CD4-positive, alpha-beta T cell treated with Interleukin-4 for 1 hour (primary cell): Measurements from ENCODE around the gene ARL5A.

Source experiments
- DNase-seq, 2 donors: peaks; one replicate each; pipeline ENCODE4 v3.0.0-alpha.2; 2020 to 2022

ARL5A gene

DNA sequence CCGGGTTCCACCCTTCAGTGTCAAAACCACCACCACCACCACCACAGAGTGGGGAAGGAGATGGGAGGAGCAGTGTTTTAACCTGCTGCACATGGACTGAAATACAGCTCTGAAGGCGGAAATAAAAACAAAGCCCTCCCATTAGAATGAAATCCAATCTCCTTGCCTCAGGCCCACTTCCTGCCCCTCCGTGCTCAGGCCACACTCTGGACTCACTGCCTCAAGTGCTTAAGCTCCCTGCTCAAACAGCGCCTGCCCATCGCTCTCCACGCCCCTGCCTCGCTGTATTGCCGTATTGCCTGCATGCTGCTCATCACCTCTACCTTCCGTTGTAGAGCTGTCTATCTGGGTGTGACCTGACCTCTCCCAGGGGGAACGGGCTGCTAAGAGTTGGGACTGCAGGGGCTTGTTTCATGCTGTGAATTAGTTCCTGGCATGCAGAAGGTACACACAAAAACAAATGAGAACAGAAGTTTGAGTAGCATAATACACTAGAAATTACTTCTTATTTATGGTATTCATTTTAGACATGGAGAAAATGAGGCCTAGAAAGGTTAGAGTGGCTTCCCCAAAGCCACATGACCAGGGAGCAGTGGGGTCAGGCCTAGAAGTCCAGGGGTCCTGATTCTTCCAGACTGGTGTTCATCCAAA lies 62.3 kb downstream of the ARL5A start:
- DNase-seq = peak in 1 of 2 donors; percentile 20

DNA sequence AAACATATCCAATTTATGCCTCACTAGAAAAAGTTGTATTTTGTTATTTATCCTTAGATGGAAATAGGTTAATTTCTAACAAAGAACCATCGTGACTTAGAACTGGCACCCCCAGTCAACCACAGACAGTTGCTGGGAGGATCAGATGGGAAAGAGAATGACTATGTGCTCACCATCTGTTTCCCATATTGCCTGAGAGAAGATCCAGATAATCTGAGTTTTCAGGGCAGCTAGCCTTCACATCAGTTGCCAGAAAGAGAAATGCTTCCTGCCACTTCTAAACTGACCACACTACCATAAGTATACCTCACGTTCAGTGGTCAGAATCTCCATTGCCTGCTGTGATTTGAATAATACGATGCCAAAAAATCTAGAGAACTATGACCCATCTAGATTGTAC lies 65.5 kb downstream of the ARL5A start:
- no peak for DNase-seq

GRCh38 chr2:151761687-151762086 lies 66.5 kb downstream of the ARL5A start:
- DNase-seq = no peak

DNA sequence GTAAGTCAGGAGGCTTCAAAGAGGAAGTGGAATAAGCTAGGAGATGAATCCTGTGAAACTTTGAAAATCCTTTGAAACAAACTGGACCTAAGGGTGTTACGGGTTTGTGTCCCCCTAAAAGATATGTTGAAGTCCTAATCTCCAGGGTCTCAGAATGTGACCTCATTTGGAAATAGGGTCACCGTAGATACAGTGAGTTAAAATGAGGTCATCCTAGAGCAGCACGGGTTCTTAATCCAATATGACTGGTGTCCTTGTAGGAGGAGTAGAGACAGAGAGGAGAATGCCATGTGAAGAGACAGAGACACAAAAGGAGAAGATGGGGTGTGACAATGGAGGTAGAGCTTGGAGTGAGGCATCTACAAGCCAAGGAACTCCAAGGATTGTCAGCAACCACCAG lies 67.0 kb downstream of the ARL5A start:
- DNase-seq = no peak

- DNase-seq = no peak
Observed at GRCh38 chr2:151760139-151760650, 68.0 kb downstream of the ARL5A start.

GRCh38 chr2:151758744-151759143 lies 69.5 kb downstream of the ARL5A start:
- no peak for DNase-seq

DNA sequence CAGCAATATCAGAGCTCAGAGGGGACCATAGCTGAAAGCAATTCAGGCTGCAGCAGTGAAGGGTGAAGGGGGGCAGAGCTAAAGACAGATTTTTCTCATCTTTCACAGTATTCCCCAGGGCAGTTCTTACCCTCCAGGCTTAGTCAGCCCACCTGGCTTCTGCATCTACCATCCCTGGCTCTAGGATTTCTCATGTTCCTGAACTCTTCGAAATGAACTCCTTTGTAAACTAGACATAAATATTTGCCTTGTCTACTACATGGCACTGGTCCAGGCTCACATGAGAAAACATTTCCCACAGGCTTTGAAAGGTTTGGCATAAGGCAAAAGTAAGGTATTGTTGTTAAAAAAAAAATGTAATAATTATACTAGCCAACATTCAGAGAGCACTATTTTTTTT lies 70.4 kb downstream of the ARL5A start:
- no peak for DNase-seq

DNA sequence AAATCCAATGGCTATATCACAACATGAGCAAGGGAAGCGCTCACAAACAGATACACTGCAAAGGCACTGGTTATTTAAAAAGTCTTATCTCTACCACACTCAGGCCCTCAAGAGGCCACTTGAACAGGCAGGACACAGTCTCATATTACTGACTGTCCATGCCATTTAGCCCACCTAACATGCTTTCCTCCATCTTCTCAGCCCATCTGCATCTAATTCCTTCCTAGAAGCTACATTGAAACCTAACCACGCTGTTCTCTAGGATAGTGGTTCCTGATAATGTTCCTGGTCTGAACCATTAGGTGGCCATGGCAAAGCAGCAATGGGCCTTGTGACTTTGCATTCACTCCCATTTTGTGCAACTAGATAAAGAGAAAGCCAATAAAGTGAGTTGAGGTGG lies 71.4 kb downstream of the ARL5A start:
- no peak for DNase-seq

- DNase-seq = no peak
Observed at GRCh38 chr2:151754253-151754897, 73.8 kb downstream of the ARL5A start.

- DNase-seq = no peak
Observed at GRCh38 chr2:151753540-151753939, 74.7 kb downstream of the ARL5A start.
